GM12864 (cell line): ENCODE measurements around the gene PPP1R14D.

Experiments
- DNase-seq: peaks from one replicate; pipeline ENCODE4 v3.0.0-alpha.2; 2011; ENCODE audit warnings: low read depth
- H3K4me3 ChIP-seq: 2 replicates; pipeline ENCODE4 v1.5.1; 2011; ENCODE audit warnings: mild to moderate bottlenecking, low read depth, low read length, control low read depth
- TF ChIP-seq, protein P1 (sequence below): IDR thresholded peaks from 2 replicates; pipeline ENCODE4 v1.5.1; 2011; ENCODE audit warnings: low read depth, mild to moderate bottlenecking, moderate library complexity, low read length, control low read depth, inconsistent platforms; ENCODE audit errors: missing control alignments

Gene PPP1R14D

DNA sequence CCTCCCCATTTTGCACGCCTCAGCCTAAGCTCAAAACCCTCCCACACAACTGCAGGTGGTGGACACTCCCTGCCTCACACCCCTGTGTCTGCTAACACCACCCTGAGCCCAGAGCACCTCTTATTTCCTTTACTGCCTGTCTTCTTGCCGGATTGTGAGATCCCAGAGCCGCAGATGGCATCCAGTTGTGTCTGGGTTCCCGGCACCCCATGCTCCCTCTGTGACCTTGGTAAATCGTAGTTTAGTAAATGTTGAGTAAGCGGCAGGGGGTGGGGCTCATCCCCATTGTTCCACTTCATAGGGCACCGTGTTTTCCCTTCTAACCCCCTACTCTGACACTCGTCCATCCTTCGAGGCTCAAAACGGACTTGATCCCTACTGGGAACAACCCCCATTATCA is 30.2 kb upstream of the PPP1R14D start:
- DNase-seq: no peak
- H3K4me3 ChIP-seq: no peak overlapping the region
- TF ChIP-seq, protein P1, sequence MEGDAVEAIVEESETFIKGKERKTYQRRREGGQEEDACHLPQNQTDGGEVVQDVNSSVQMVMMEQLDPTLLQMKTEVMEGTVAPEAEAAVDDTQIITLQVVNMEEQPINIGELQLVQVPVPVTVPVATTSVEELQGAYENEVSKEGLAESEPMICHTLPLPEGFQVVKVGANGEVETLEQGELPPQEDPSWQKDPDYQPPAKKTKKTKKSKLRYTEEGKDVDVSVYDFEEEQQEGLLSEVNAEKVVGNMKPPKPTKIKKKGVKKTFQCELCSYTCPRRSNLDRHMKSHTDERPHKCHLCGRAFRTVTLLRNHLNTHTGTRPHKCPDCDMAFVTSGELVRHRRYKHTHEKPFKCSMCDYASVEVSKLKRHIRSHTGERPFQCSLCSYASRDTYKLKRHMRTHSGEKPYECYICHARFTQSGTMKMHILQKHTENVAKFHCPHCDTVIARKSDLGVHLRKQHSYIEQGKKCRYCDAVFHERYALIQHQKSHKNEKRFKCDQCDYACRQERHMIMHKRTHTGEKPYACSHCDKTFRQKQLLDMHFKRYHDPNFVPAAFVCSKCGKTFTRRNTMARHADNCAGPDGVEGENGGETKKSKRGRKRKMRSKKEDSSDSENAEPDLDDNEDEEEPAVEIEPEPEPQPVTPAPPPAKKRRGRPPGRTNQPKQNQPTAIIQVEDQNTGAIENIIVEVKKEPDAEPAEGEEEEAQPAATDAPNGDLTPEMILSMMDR: no peak

- no peak for DNase-seq
- no peak overlapping the region for H3K4me3 ChIP-seq
Measured at GRCh38 chr15:40857601-40858341, 29.3 kb upstream of the PPP1R14D start.

GRCh38 chr15:40856746-40857145 is 28.2 kb upstream of the PPP1R14D start:
- TF ChIP-seq, protein P1: no peak
- H3K4me3 ChIP-seq: no peak overlapping the region
- no peak for DNase-seq

More at GRCh38 chr15:40857601-40858341, 29.3 kb upstream of the PPP1R14D start:
- TF ChIP-seq, protein P1: peak; percentile 98

DNA sequence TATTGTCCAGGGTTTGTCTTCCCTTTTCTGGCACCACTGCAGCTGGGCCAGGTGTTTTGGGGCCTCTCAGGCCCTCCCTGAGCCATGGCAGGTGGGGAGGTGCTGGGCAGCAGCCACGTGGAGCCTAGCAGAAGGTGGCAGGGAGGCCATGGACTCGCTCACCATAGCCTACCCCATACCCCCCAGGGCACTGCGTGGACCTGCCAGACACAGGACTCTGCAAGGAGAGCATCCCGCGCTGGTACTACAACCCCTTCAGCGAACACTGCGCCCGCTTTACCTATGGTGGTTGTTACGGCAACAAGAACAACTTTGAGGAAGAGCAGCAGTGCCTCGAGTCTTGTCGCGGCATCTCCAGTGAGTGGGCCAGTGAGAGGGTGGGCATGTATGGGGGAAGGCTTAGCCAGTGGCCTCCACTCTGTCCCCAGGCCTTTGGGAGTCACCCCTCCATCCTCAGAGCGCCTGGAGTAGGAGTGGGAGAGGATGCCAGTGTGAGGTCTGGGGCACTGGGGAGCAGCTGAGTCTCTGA is 27.3 kb upstream of the PPP1R14D start:
- no peak for DNase-seq
- H3K4me3 ChIP-seq: no peak overlapping the region
- TF ChIP-seq, protein P1: no peak

DNA sequence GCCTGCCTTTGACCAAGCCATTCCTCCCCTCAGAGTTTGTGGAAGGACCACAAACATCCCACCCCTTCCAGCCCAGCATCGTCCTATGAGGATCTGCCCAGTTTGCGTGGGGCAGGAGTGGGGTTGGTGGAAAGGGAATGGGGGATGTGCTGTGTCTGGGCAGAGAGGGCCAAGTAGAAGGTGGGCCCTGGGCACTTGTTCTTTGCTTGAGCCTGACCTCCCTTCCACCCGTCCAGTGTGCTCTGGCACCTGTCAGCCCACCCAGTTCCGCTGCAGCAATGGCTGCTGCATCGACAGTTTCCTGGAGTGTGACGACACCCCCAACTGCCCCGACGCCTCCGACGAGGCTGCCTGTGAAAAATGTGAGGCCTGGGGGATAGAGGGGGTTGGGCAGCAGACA is 25.7 kb upstream of the PPP1R14D start:
- DNase-seq: no peak
- no peak overlapping the region for H3K4me3 ChIP-seq
- TF ChIP-seq, protein P1: no peak

DNA sequence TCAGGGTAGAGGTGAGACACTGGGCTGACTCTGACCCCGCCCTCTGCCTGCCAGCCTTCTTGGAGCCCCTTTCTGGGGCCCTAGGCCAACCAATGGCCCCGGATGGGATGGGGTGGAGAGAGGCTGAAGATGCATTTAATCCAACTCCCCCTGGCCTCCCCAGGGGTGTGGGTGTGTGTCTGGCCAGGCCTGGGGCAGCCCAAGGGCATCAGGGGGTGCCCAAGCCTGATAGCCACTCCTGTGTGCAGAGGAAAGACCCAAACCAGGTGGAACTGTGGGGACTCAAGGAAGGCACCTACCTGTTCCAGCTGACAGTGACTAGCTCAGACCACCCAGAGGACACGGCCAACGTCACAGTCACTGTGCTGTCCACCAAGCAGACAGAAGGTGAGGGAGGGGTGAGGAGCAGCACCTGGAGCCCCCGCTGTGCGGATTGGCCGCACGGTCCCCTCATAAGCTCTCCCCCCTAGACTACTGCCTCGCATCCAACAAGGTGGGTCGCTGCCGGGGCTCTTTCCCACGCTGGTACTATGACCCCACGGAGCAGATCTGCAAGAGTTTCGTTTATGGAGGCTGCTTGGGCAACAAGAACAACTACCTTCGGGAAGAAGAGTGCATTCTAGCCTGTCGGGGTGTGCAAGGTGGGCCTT is 24.9 kb upstream of the PPP1R14D start:
- TF ChIP-seq, protein P1: no peak
- no peak overlapping the region for H3K4me3 ChIP-seq
- DNase-seq: no peak
